Thoracic aorta (tissue), 2 donors: ENCODE measurements around the gene FNDC4. TPM values are rescaled to one million over a fixed set of nuclear protein-coding genes. Genes with fewer than 3 reads are reported as not detected.

ENCODE experiments used
- ATAC-seq: fragments of 150-250 bp; one replicate; pipeline ENCODE4 v1.8.0; 2017; ENCODE audit warnings: low read depth; ENCODE audit not compliant: insufficient number of reproducible peaks, low FRiP score
- DNase-seq: peaks from one replicate; pipeline ENCODE4 v3.0.0-alpha.2; 2020; ENCODE audit warnings: low spot score
- H3K27ac ChIP-seq, 2 donors: fragments of 200-600 bp; sonication (generic); 1 replicate in 1 of 2; 2 replicates in 1 of 2; pipeline ENCODE4 v1.5.1; 2016; ENCODE audit warnings: mild to moderate bottlenecking in 2 of 2, moderate library complexity in 2 of 2
- H3K27me3 ChIP-seq: fragments of 200-600 bp; sonication (generic); replicated peaks from 2 replicates; pipeline ENCODE4 v1.6.0; 2016; ENCODE audit warnings: mild to moderate bottlenecking; ENCODE audit not compliant: insufficient read depth
- H3K36me3 ChIP-seq: fragments of 200-600 bp; sonication (generic); one replicate; pipeline ENCODE4 v1.5.1; 2016
- H3K4me1 ChIP-seq, 2 donors: fragments of 200-600 bp; sonication (generic); 1 replicate in 1 of 2; 2 replicates in 1 of 2; pipeline versions ENCODE4 v1.5.1 to v1.6.0; 2016; ENCODE audit warnings: low read depth in 2 of 2, mild to moderate bottlenecking in 1 of 2; ENCODE audit not compliant: control insufficient read depth in 1 of 2
- H3K4me3 ChIP-seq: fragments of 200-600 bp; sonication (generic); 2 replicates; pipeline ENCODE4 v1.5.1; 2016; ENCODE audit warnings: mild to moderate bottlenecking
- H3K9me3 ChIP-seq: fragments of 200-600 bp; sonication (generic); 2 replicates; pipeline ENCODE4 v1.5.1; 2016
- total RNA-seq, 2 donors: library from RNA; depleted of rRNA; stranded (reverse); fragments of >200 nt; gene quantifications; one replicate each; pipeline versions ENCODE4 v1.1.0 to v1.2.3, GENCODE V29; 2016
- TF ChIP-seq, protein P1 (sequence below): fragments of 200-600 bp; sonication (generic); IDR thresholded peaks from one replicate; pipeline ENCODE4 v1.5.1; 2019; ENCODE audit warnings: antibody characterized with exemption

FNDC4 gene
- total RNA-seq, 2 donors from 2014 or later = 32.9 to 37.1 TPM

DNA sequence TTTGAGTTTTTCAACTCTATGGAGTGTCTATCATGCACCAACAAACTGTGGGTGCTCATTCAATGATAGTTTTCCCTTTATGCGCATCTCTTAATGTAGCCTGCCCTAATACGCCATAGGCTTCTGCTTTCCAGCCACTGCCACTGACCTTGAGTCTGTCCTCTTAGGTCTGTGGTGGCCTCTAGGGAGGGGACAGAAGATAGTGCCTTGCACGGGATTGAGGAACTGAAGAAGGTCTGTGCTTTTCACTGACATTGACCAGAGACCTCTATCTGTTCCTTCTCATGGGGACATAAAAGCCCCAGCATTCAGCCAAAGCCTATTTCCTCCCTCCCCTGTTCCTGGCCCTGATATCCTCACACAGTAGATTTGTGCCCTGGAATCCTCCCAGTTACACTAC is 4.0 kb upstream of the FNDC4 start:
- Histone ChIP-seq H3K36me3 (no peaks in the 10 kb centered on the region), H3K4me3 (no peak overlapping the region), H3K27ac (no peak overlapping the region), H3K4me1 (peaks cover 3 to 4% of the 10 kb centered on the region in 2 donors), H3K9me3 (no peaks in the 10 kb centered on the region), H3K27me3 (no peaks in the 10 kb centered on the region)
- TF ChIP-seq, protein P1, sequence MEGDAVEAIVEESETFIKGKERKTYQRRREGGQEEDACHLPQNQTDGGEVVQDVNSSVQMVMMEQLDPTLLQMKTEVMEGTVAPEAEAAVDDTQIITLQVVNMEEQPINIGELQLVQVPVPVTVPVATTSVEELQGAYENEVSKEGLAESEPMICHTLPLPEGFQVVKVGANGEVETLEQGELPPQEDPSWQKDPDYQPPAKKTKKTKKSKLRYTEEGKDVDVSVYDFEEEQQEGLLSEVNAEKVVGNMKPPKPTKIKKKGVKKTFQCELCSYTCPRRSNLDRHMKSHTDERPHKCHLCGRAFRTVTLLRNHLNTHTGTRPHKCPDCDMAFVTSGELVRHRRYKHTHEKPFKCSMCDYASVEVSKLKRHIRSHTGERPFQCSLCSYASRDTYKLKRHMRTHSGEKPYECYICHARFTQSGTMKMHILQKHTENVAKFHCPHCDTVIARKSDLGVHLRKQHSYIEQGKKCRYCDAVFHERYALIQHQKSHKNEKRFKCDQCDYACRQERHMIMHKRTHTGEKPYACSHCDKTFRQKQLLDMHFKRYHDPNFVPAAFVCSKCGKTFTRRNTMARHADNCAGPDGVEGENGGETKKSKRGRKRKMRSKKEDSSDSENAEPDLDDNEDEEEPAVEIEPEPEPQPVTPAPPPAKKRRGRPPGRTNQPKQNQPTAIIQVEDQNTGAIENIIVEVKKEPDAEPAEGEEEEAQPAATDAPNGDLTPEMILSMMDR = no peak
- no peak for ATAC-seq
- DNase-seq = no peak

DNA sequence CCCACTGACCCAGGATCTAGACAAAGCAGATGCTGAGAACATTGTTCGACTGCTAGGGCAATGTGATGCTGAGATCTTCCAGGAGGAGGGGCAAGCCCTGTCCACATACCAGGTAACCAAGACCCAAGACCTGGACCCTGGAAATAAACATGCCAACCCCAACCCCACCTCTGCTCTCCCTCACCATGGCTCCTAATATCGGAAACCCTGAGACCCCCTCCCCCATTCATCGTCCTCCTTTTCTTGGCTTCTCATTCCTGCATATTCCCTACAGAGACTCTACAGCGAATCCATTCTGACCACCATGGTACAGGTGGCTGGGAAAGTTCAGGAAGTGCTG is 2.3 kb upstream of the FNDC4 start:
- ATAC-seq (no peak), DNase-seq (no peak)
- peaks cover 3 to 4% of the 10 kb centered on the region in 2 donors for H3K4me1 ChIP-seq
- no peaks in the 10 kb centered on the region for H3K36me3 ChIP-seq
- TF ChIP-seq, protein P1 = no peak
- H3K4me3 ChIP-seq = no peak overlapping the region
- no peak overlapping the region for H3K27ac ChIP-seq
- H3K27me3 ChIP-seq = no peaks in the 10 kb centered on the region
- H3K9me3 ChIP-seq = no peaks in the 10 kb centered on the region

DNA sequence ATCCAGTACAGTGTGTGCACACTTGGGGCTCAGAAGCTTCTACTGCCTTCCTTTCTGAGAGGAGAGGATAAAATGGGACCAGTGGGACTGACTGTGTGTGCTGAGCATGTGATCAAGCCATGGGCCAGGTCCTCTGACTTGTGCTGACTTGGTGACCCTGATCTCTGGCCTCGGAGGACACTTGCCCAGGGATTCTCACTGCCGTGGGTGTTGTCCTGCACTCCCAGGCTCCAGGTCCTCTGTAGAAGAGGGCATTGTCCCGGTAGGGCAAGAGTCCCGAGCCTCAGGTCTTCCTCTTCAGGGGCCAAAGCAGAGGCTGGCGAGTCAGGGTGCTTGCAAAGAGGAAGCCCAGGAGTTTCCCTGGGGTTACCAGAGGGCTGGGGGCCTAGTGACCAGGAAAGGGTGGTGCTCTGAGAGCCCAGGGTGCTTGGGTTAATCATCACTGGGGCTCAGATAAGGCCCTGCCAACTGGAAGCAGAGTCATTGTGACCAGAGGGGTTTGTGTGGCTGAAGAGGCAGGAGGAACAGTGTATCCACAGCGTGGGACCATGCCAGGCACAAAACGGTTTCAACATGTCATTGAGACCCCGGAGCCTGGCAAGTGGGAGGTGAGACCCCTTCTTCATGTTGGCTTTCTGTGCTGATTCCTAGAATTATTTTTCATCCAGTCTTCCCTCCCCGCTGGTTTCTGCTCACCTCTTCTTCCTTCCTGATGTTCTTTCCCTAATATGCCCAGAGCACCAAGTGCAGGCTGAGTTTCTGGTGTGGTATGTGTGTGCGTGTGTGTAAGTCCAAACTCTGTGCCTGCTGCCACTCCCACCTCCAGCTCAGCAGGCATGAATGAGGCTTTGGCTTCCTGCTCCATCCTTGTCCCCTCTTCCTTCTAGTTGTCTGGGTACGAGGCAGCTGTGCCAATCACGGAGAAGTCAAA is 1.6 kb upstream of the FNDC4 start, which contains the start of gene GCKR:
Gene GCKR (plus strand): TSS at position 483 of the 931 bp plus-strand sequence. CDS start 66 bp downstream, at position 549.
- H3K27me3 ChIP-seq = no peaks in the 10 kb centered on the region
- H3K4me3 ChIP-seq = peak within 1 kb of the TSS; percentile 88
- no peaks in the 10 kb centered on the region for H3K36me3 ChIP-seq
- no peak within 1 kb of the TSS for H3K27ac ChIP-seq
- H3K9me3 ChIP-seq = no peaks in the 10 kb centered on the region
- DNase-seq (no peak), ATAC-seq (no peak)
- peaks cover 3 to 4% of the 10 kb centered on the region in 2 donors for H3K4me1 ChIP-seq
- TF ChIP-seq, protein P1 = no peak

DNA sequence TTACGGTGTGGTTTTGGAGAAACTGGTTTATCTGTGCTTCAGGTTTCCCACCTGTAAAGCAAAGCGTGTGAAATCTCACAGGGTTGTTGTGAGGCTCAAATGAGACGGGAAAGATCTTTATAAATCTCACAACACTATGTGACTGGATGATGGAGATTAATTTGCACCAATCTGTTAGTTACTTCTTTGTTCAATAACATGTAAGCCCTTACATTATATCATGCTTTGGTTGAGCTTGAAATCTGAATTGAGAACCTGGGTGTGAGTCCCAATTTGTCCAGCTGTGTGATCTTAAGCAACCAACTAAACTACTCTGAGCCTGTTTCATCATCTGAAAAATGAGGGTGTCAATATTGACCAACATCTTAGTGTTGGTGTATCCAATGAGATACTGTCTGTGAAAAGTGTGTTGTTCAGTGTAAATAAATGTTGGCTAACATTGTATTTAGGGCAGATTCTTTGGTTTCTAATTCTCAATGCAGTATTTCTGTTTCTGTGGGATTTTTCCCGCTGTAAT is 898 bp upstream of the FNDC4 start:
- DNase-seq (no peak), ATAC-seq (no peak)
- TF ChIP-seq, protein P1 = no peak
- peak overlapping the region; percentile 88 for H3K4me3 ChIP-seq
- no peak overlapping the region for H3K27ac ChIP-seq
- no peaks in the 10 kb centered on the region for H3K9me3 ChIP-seq
- H3K36me3 ChIP-seq = no peaks in the 10 kb centered on the region
- peaks cover 3 to 4% of the 10 kb centered on the region in 2 donors for H3K4me1 ChIP-seq
- H3K27me3 ChIP-seq = no peaks in the 10 kb centered on the region

DNA sequence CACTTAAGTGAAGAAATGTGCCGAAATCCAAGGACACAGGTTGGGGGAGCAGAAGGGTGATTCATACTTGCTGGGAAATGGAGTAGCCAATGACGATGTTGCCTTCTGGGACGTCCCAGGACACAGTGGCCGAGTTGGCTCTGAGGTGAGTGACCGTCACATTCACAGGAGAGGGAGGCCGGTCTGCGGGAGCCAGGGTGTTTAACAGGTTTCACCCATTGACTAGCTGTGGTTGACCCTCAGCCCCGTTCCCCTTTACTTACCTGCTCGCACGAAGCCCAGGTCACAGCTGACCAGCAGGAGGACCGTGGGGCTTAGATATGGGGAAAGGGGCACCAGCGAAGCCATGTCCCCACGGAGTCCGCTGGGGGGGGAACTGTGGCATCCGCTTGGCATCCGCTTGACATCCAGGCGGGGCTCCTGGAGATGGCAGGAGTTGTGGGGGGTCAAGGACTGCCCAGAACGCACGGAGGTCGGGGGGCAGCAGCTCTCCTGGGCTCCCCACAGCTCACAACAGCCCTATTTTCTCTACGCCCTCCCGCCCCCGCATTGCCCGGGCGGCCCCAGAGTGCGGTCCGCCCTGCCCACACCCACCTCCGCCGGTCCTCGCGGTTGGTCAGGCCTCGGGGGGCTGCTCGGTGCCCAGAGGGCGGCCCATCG is 586 bp downstream of the FNDC4 start:
- ATAC-seq = peak; percentile 69
- peak overlapping the region; percentile 88 for H3K4me3 ChIP-seq
- peak; percentile 39 for DNase-seq
- H3K27ac ChIP-seq = peak overlapping the region; percentile 68 to 81
- H3K9me3 ChIP-seq = no peaks in the 10 kb centered on the region
- H3K36me3 ChIP-seq = no peaks in the 10 kb centered on the region
- no peaks in the 10 kb centered on the region for H3K27me3 ChIP-seq
- TF ChIP-seq, protein P1 = no peak
- peaks cover 3 to 12% of the 10 kb centered on the region in 2 donors for H3K4me1 ChIP-seq
